GM03348 (cell line): ENCODE results near the gene LTB4R.

Experiments used
- DNase-seq: peaks from one replicate; pipeline ENCODE4 v3.0.0; 2012; ENCODE audit warnings: low spot score

The LTB4R gene, protein sequence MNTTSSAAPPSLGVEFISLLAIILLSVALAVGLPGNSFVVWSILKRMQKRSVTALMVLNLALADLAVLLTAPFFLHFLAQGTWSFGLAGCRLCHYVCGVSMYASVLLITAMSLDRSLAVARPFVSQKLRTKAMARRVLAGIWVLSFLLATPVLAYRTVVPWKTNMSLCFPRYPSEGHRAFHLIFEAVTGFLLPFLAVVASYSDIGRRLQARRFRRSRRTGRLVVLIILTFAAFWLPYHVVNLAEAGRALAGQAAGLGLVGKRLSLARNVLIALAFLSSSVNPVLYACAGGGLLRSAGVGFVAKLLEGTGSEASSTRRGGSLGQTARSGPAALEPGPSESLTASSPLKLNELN

DNA sequence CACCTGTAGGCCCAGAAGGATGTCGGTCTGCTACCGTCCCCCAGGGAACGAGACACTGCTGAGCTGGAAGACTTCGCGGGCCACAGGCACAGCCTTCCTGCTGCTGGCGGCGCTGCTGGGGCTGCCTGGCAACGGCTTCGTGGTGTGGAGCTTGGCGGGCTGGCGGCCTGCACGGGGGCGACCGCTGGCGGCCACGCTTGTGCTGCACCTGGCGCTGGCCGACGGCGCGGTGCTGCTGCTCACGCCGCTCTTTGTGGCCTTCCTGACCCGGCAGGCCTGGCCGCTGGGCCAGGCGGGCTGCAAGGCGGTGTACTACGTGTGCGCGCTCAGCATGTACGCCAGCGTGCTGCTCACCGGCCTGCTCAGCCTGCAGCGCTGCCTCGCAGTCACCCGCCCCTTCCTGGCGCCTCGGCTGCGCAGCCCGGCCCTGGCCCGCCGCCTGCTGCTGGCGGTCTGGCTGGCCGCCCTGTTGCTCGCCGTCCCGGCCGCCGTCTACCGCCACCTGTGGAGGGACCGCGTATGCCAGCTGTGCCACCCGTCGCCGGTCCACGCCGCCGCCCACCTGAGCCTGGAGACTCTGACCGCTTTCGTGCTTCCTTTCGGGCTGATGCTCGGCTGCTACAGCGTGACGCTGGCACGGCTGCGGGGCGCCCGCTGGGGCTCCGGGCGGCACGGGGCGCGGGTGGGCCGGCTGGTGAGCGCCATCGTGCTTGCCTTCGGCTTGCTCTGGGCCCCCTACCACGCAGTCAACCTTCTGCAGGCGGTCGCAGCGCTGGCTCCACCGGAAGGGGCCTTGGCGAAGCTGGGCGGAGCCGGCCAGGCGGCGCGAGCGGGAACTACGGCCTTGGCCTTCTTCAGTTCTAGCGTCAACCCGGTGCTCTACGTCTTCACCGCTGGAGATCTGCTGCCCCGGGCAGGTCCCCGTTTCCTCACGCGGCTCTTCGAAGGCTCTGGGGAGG is at the start of gene LTB4R:
TSS of gene LTB4R (plus strand) at position 857 of the 959 bp plus-strand sequence. CDS start 4,150 bp downstream, outside the sequence.
- DNase-seq, result peak; percentile 90

DNA sequence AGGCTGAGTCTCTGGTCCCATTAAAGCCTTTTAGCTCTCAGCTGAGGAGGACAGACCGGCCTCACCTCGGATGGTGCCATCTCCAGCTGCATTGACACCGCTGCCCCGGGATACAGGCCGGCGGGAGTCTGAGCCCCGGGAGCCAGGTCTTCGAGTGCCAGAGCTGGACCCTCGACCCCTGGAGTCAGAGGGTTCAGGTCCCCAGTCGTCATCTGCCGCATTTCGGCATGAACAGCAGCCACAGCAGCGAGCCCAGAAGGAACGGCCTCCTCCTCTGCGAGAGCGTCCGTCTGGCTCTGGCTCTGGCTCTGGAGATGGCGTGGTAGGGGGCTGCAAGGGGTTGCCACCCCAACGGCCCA is 49.4 kb upstream of the LTB4R start:
- DNase-seq, result no peak

DNA sequence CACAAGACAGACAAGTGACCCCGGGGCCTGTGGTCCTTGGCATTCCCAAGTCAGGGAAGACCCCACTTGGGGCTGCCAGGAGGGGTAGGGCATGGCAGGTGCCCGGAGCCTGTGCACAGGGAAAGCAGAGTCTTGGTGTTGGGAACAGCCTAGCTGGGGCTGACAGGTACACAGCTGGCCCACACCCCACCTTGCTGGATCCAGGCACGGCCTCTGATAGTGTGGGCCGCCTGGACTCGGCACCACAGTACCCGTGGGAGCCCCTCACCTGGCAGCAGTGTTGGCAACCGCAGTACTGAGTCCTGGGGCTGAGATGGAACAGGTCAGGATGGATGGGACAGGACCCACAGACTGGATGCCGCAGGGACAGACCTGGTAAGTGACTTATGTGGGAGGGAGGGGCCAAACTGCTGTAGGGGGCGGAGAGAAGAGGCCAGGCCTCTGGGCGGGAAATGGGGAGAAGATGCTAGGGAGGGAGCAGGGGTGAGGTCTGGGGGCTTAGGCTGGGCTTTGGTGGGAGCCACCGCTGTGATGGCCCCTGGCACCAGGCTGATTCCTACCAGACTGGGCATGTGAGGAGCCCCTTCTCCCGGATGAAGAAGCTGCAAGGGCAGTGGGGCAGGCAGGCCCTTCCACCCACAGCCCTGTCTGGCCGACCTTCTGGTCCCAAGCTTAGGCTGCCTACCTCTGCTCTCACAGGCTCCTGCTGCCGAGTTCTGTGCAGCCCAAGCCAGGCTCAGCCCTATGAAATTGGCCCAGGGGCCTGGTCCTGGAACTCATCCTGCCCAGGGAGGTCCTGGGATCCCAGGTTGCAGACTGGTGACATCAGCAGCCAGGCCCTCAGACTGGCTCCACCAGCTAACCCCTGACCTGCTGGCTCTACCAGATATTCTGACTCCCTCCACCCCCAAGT is 48.2 kb upstream of the LTB4R start, which contains the start of gene TGM1:
TSS of gene TGM1 (minus strand) at position 357 of the 913 bp plus-strand sequence. CDS start 825 bp downstream, outside the sequence.
- DNase-seq, result no peak

DNA sequence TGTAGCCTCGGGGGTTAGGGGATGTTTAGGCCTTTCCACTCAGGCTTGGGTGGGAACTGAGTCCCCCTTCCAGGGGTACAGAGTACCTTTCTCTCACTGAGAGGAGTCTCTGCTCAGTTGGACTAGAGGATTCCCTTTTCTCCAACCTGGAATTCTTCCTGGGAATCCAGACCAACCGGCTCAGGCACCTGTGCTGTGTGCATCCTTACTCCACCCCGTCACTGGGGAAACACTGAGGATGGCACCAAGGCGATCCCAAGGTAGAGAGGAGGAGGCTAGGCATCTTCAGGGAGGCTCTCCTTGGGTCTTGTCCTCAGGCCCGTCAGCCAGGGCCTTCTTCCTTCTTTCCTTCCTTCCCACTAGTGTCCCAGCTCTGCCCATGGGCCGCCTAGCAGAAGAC is 47.5 kb upstream of the LTB4R start:
- no peak for DNase-seq

DNA sequence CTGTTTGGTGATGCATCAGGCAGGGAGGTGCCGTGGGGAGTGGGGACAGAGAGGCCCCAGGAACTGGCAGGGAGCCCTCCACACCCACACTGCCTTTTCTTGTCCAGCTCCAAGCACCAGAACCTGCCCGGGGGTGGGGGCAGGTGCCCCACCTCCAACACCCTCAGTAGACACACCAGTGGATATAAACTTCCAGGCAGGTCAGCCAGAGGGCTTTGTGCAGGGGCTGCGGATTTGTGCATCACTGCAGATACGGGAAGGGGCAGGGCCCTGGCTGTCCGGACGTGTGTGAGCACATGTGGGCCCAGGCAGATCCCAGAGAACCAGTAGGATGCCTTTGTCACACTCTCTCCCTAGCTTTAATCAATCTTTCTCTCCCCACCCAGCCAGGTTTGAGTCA is 47.0 kb upstream of the LTB4R start:
- no peak for DNase-seq

DNA sequence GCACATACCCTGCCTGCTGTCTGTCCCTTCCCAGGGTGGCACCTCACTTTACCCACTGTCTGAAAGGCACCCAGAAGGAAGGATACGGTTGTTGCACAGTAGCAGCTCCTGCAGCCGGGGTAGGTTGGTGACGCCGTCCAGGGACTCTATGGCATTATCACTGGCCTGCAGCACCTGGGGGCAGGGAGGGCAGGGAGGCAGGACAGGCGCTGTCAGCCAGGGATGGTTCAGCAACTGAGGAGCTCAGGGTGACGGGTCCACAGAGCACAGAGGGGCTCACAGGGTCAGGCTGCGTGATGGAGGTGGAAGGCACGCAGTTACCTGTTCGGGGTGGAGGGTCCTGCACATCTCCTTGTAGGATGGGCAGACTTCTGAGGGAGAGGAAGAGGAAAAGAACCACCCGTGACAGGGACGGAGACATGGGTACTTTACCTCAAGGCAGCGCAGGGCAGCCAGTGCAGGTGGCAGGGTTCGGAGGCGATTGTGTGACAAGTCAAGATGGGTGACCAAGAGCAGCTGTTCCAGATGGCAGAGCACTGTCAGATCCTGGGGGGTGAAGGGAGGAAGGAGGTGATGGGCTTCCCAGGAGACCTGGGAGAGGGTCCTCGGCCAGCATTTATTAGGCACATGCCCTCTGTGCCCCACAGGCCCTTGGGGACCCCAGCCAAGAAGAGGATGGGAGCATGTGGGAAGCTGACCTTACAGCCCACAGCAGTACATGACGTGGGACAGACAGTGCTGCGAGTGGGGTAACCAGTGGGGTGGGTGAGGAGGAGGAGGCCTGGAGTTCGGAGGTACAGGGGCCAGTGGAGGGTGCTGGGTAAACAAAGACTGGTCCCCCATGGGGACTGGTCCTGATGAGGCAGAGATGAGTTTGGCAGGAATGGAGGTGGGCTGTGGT is 44.7 kb upstream of the LTB4R start:
- DNase-seq, result no peak

DNA sequence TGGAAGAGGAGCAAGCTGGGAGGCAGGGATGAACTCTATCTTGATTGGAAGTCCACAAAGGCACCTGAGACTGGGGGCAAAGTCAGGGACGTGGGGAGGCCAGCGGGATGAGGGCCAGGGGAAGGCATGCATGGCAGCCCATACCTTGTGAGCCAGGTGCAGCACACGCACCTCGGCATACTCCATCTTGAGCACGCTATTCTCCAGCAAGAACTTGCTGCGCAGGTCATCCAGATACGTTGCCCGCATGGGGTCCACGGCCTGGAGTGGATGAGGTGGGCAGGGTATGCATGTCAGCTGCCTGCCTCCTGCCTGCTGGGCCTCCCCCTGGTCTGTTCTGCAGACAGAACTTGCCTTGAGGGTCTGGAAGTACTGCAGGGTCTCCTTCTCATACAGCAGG is 43.8 kb upstream of the LTB4R start:
- DNase-seq, result no peak

DNA sequence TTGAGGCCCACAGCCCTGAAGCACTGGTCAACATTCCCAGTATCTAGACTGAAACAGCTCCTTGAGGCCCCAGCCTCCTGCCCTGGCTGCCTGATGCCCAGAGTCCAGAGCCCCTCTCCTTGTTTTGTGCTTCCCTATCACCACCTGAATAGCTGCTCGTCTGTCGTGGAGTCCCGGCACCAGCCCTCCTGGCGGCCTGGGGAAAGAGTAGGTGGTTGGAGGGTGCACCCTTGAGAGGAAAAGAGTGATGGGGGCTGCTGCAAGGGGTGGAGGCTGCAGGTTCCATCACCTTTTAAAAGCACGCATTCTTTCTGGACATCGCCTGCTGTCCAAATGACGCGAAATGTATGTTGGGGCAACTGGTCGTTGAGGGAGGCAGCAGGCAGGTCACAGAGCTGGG is 43.1 kb upstream of the LTB4R start:
- DNase-seq, result no peak

DNA sequence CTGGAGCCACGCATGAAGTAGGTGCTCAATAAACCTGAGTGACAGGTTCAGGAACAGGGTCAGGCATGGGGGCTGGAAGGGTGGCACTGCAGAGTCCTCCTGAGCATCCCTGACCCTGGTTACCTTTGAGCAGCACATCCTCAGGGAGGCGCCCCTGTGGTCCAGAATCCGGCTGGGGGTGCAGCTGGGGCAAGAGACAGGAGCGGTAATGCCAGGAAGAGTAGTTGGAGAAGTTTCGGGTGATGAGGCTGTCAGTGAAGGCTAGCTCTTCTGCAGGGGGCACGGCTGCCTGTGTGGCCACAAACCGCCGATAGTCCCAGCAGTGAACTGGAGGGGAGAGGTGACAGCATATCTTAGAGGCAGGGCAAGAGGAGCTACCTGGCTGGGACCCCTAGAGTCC is 41.9 kb upstream of the LTB4R start:
- no peak for DNase-seq

DNA sequence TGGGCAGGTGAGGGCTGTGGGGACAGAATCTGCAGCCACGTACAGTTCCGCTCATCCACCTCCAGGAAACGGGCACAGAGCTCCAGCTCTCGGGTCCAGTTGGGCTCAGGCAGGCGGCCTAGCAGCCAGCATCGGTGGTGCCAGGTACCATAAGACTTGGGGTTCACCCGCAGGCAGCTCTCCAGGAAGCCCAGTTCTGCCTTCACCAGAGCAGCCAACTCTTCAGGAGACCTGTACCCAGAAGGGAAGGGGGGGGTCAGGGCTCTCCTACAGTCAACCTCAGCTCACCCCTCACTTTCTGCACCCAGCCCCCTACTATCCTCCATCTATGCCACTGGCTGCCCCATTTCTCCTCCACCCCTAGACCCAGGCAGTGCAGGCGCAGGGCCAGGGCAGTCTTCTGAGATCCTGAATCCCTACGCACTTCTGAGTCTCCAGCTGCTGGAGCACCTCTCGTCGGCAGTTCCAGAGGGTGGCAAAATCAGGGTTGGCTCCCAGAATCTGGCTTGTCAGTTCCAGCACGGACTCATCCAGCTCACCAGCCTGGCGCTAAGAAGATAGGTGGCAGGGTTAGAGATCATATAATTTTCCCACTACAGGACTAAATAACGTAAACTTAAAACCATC is 41.3 kb upstream of the LTB4R start:
- DNase-seq, result no peak

DNA sequence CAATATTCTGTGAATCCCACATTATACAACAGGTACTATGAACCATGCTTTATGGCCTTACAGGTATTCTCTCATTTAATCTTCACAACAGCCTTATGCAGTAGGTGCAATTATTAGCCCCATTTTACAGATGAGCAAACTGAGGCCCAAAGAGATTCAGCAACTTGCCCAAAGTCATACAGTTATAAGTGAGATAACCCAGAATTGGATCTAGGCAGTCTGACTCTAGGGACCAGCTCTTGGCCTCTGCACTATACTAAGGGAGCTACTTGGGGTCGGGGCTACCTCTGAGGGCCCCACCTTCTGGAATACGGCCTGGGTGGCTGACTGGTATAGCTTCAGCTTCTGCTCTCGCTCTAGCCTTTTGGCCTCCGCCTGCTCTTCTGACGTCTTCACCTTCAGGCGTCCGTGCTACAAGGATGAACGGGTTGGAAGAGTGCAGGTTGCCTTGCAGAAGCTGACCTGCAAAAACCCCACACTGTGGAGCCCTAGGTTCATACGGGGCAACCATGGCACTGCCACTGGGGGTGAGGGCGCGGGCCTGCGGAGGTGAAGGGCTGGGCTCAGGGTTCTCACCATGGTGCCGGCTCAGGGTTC is 40.7 kb upstream of the LTB4R start:
- DNase-seq, result no peak

DNA sequence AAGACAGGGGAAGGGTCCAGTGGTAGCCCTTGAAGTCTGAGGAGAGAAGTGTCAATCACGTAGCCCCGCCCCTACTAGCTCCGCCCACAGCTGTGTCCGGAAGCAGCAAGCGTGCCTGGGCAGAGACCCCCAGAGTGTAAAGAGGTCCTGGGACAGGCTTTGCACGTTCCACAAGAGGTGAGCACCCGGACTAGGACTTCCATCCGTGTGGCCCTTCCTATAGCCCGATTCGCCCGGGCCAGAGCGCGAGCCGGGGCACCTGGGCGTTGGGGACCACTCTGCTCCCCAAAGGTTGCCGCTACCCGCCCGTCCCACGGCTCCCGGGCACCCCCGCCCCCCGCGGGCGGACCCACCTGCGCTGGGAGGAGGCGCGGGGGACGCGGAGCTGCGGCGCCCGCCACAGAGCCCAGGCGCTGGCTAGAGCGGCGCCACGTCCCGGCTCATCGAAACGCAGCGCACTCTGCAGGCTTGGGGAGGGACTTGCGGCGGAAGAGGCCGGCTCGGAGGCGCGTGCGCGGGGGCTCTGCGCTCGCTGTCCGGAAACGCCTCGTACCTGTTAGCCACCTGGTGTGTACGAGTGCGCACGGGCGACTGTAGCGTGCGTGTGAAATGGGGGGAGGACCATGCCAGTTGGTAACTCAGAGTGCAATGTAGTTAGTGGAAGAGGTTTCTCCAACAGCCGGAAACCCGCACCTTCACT is 40.0 kb upstream of the LTB4R start, which contains the start of gene RABGGTA:
TSS of gene RABGGTA (minus strand) at position 464 of the 700 bp plus-strand sequence. CDS start 482 bp downstream, outside the sequence.
- DNase-seq, result peak; percentile 97

DNA sequence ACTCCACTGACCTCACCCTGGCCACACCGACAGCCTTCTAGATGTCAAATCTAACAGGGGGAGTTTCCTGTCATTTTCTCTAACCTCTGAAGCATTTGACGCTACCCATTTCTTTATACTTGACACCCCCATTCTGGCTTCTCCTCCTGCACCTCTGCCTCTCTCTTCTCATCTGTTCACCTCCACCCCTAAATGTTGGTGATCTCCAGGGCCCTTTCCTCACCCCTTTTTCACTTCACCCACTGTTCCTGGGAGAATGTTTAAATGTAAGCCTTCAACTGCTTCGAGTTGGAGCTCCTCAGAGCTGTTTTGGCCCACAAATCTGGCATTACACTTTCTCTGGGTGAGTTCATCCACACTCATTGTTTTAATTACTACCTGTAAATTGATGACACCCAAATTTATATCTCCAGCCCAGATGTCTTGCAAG is 39.5 kb upstream of the LTB4R start:
- DNase-seq, result no peak

DNA sequence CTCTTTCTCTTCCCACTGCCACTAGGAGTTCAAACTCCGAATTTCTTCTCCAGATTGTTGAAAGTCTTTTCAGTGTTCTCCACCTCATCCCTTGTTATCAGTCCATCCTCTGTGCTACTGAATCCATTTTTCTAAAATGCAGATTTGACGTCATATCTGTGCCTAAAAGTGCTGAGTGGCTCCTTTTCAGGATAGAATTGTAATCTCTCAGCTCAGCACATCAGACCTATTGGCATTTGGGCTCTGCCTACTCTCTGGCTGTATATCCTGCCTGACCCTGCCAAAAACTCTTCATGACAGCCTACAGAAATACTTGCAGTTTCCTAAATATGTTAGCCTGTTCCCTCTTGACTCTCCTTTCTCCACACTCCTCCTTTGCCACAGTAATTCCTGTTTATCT is 38.8 kb upstream of the LTB4R start:
- no peak for DNase-seq

DNA sequence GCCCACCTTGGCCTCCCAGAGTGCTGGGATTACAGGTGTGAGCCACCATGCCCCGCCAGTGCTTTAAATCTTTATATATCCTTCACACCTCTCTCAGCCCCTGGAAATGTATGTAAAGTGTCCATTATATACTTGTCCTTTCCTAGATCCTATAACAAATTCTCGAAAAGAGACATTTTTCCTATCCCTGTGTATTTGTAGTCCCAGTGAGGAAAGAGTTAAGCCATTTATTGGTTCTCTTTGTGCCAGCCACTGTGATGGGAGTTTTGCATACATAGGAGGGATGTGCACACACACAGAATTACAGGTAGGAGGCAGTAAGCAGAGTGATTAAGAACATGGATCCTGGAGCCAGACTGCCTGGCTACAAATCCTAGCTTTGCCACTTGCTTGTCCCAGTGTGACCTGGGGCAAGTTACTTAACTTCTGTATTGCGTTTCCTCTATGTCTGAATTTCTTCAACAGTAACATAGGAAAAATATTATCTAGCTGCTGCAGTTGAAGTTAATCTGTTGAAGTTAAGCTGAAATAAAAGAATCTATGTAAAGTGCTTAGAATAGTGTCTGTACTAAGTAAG is 37.8 kb upstream of the LTB4R start:
- no peak for DNase-seq

DNA sequence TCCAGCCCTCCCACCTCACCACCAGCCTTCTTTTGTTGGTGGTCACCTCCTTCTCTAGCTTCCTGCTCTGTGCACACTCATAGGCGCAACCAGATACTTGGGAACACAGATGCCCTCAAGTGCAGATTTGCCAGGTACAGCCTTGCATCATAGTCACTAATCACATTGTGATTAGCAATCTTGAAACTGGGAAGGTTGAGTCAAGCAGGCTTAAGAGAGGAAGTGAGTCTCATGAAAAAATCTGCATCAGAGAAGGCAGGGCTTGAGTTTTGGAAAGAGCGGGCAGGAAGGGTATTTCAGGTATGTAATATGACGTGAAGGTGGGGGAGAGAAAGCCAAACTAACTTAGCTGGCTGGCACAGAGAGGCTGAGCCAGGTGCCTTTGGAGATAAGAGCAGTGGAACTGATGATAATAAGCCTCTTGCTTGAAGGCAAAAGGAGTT is 37.2 kb upstream of the LTB4R start:
- no peak for DNase-seq

DNA sequence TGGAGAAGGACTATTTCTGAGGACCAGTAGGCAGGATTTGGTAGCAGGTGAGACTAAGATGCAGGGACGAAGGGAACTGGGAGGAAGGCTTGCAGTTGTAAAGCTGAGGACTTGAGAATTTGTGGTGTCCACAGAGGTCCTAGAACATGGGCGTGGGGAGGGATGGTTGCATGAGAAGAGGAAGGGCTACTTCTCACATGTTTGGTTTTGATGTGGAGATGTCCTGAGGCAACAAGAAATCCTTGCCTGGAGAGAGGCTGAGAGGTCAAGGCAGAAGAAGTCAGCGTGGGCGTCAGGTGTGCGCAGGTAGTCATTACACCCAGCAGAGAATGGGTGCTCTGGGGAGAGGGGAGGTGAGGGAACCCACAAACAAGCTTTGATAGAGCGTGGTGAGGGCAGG is 34.2 kb upstream of the LTB4R start:
- no peak for DNase-seq

DNA sequence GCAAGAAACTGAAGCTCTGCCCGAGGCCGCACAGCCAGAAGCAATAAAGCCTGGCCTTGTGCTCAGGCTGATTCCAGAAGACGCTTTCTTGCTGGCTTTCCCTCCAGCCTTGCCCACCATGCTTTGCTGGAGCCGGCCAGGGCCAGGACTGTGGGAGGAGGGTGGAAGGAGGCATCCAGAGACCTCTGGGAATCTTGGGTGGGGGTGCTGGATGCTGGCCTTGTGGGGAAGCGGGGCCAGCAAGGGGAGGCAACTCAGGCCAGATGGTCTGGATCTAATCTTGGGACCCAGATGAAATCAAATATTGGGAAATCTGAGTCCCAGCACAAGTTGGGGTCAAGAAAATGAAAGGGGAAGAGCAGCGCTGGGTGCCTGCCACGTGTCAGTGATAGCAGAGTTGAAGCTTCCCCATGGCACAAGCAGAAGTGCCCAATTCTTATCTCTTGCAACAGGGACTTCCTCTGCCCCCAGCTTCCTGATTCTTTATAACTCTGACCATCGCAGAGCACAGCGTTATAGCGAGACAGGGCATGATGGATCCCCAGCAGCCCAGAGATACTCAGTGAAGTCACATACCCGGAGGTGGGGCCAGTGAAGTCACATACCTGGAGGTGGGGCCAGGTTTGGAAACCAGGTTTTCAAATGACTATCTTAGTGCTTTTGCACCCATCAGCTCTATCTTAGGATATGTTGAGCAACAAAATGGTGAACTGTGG is 33.5 kb upstream of the LTB4R start:
- no peak for DNase-seq
